Measurements from ENCODE around the gene ECI2.
A peak's percentile ranks its signal among the peaks of the same experiment; 100 is the strongest.

ECI2 gene

DNA sequence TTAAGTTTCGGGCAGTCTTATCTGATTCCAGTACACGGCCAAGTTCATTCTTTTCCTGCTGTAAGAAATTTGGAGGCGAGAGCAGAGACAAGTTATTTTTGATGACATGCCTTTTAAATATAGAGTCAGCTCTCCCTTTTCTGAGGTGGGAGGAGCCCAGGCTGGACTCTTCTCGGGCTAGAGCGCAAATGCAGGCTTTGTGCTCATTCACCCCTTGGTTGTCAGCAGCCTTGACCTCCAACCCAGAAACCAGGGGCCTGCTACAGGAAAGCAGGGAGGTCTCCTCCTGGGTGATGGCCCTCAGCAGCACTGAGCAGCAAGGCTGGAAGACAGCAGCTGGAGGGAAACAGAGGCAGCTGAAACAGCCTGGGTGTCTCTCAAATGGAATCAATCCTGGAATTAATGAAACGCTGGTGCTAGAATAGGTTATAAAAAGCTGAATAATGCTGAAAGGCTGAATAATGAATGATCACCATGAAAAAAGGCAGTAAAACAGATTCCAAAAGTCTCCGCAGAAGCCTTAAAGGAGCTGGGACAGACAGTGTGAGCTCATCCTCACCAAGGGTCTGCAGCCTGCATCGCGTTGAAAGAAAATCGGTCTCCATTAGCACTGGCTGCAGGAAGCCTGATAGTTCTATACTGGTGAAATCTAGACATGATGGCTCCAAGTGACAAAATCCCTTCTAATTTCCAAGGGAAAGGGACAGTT, 28.2 kb upstream of the ECI2 start:
- H3K4me3 ChIP-seq (ENCODE audit: low read depth, low read length), result no peak overlapping the region
- no peak for DNase-seq (ENCODE audit: low read depth)
- TF ChIP-seq, protein P1, sequence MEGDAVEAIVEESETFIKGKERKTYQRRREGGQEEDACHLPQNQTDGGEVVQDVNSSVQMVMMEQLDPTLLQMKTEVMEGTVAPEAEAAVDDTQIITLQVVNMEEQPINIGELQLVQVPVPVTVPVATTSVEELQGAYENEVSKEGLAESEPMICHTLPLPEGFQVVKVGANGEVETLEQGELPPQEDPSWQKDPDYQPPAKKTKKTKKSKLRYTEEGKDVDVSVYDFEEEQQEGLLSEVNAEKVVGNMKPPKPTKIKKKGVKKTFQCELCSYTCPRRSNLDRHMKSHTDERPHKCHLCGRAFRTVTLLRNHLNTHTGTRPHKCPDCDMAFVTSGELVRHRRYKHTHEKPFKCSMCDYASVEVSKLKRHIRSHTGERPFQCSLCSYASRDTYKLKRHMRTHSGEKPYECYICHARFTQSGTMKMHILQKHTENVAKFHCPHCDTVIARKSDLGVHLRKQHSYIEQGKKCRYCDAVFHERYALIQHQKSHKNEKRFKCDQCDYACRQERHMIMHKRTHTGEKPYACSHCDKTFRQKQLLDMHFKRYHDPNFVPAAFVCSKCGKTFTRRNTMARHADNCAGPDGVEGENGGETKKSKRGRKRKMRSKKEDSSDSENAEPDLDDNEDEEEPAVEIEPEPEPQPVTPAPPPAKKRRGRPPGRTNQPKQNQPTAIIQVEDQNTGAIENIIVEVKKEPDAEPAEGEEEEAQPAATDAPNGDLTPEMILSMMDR (IDR thresholded peaks at IDR 0.05; ENCODE audit: low read depth, low read length, missing control alignments), result no peak

DNA sequence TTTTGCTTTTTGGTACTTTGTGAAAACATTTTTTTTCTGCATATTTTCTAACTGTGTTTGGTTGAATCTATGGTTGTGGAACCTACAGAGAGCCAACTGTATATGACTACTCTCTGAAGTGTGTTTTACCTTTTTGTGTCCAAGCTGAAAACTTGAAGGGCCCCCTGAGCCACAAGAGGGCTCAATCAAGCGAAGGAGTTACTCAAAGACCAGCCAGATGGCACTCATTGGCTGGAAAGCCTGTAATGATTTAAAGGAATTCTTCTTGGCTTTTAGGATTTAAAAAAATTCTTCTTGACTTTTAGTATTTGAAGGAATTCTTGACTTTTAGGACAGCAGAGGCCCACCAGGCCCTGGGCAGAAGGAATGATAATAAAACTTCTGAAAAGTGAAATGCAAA, 27.0 kb upstream of the ECI2 start:
- TF ChIP-seq, protein P1 (IDR thresholded peaks at IDR 0.05; ENCODE audit: low read depth, low read length, missing control alignments), result no peak
- H3K4me3 ChIP-seq (ENCODE audit: low read depth, low read length), result no peak overlapping the region
- no peak for DNase-seq (ENCODE audit: low read depth)

DNA sequence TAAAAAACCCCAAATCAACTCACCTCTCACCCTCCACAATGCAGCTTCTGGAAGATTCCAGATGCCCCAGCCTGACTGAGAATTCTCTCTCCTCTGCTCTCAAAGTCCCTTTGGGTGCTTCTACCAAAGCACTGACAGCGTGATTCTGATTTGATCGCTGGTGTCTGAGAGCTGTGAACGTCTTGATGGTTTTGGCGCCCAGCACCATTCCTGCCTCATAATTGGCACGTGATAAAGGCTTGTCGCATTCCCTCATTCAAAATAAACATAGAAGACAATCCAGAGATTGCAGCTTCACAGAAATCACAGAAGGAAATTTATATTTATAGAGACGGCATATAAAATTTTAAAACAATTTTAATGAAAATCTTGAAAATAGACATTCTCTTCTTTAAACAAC, 24.1 kb upstream of the ECI2 start:
- TF ChIP-seq, protein P1 (IDR thresholded peaks at IDR 0.05; ENCODE audit: low read depth, low read length, missing control alignments), result no peak
- no peak for DNase-seq (ENCODE audit: low read depth)
- H3K4me3 ChIP-seq (ENCODE audit: low read depth, low read length), result no peak overlapping the region

DNA sequence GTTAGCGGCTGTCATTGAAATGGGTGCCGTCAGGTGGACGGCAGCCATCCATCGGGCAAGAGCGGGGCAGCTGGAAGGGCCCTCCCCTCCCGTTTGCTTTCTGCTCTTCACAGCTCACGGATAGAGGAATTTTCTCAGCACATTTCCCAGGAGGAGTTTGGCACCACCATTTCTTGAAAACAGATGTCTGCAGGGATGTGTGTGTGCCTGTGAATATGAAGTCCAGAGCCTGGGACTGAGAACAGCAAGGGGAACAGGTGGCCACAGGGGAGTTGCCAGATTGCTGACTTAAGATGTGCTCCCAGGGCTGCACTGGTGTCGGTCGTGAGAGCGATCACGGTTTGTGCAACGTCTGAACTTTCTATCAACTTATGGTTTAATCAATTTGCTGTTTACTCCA, 22.1 kb upstream of the ECI2 start:
- no peak overlapping the region for H3K4me3 ChIP-seq (ENCODE audit: low read depth, low read length)
- DNase-seq (ENCODE audit: low read depth), result no peak
- TF ChIP-seq, protein P1 (IDR thresholded peaks at IDR 0.05; ENCODE audit: low read depth, low read length, missing control alignments), result no peak

DNA sequence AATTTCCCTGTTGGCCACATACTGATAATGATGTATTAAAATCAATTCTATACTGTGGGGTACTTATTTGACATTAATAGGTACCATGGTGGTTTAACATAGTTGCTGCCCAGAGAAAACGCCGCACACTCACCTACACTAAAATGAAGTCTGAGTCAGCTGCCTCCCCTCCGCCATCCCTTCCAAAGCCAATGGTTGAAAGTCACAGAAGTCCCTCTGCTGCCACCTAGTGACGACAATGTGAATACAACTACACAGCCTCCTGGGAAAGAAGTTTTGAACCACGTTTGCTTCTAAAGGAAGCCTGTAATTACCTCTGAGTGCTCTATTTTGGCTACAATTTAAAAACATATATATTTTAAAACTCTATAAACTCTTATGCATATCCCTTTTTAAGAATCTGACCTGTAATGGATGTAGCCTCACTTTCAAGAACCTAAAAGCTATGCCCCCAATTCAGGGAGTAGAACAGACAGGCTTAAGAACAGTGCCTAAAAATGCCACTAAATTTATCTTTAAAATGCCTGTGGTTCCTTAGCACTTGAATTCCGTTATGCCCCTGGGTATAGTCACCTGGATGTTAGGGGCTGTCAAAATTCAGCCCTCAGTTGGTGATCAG, 20.6 kb upstream of the ECI2 start:
- TF ChIP-seq, protein P1 (IDR thresholded peaks at IDR 0.05; ENCODE audit: low read depth, low read length, missing control alignments), result peak; percentile 80
- no peak overlapping the region for H3K4me3 ChIP-seq (ENCODE audit: low read depth, low read length)
- peak; percentile 42 for DNase-seq (ENCODE audit: low read depth)

DNA sequence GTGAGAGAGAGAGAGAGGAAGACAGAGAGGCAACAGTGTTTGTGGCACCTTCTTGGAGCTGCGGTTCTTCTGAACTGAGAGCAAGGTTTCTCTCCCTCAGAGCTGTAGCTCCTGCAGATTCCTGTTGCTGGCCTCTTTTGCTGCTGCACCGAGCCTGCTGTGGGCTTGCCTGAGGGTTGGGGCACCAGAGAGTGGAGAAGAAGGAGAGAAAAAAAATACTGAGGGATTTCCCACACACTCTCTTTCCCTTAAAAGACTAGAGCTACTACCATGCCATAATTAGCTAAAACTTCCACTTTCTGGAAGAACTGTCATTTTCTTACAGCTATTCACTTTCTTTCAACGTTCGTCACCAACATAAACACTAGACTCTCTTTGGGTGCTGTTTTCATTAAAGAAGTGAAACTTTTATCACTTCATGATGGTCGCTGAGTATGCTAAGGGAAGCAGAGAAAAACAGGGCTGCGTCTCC, 18.2 kb upstream of the ECI2 start:
- TF ChIP-seq, protein P1 (IDR thresholded peaks at IDR 0.05; ENCODE audit: low read depth, low read length, missing control alignments), result no peak
- no peak for DNase-seq (ENCODE audit: low read depth)
- H3K4me3 ChIP-seq (ENCODE audit: low read depth, low read length), result no peak overlapping the region
